Hepatocyte (in vitro differentiated cells): ENCODE measurements around the gene TRNT1. TPM values are rescaled to one million over a fixed set of nuclear protein-coding genes. Genes with fewer than 3 reads are reported as not detected.

Experiments used
- DNase-seq: peaks from one replicate; pipeline ENCODE4 v3.0.0-alpha.2; 2016; ENCODE audit warnings: low spot score
- H2AFZ ChIP-seq: fragments of 200-600 bp; sonication (generic); 2 replicates; pipeline ENCODE4 v1.6.0; 2016; ENCODE audit warnings: antibody characterized with exemption, mild to moderate bottlenecking
- H3K27ac ChIP-seq: fragments of 200-600 bp; sonication (generic); 2 replicates; pipeline ENCODE4 v1.5.1; 2016; ENCODE audit warnings: mild to moderate bottlenecking
- H3K27me3 ChIP-seq: fragments of 200-600 bp; sonication (generic); 2 replicates; pipeline ENCODE4 v1.6.1; 2016
- H3K36me3 ChIP-seq: fragments of 200-600 bp; sonication (generic); replicated peaks from 2 replicates; pipeline ENCODE4 v1.5.1; 2016; ENCODE audit warnings: low read depth; ENCODE audit not compliant: insufficient read depth
- H3K4me1 ChIP-seq: fragments of 200-600 bp; sonication (generic); 2 replicates; pipeline ENCODE4 v1.5.1; 2016; ENCODE audit warnings: mild to moderate bottlenecking, moderate library complexity; ENCODE audit not compliant: insufficient read depth
- H3K4me2 ChIP-seq: fragments of 200-600 bp; sonication (generic); 2 replicates; pipeline ENCODE4 v1.6.0; 2016
- H3K4me3 ChIP-seq: fragments of 200-600 bp; sonication (generic); 2 replicates; pipeline ENCODE4 v1.5.1; 2016; ENCODE audit warnings: mild to moderate bottlenecking
- H3K79me2 ChIP-seq: fragments of 200-600 bp; sonication (generic); 2 replicates; pipeline ENCODE4 v1.6.0; 2017; ENCODE audit warnings: mild to moderate bottlenecking
- H3K9me2 ChIP-seq: fragments of 200-600 bp; sonication (generic); replicated peaks from 2 replicates; pipeline ENCODE4 v1.6.0; 2017; ENCODE audit warnings: mild to moderate bottlenecking; ENCODE audit not compliant: insufficient read depth
- H3K9me3 ChIP-seq: fragments of 200-600 bp; sonication (generic); 2 replicates; pipeline ENCODE4 v1.5.1; 2016; ENCODE audit warnings: low read depth, mild to moderate bottlenecking
- H4K20me1 ChIP-seq: fragments of 200-600 bp; sonication (generic); 2 replicates; pipeline ENCODE4 v1.6.0; 2016; ENCODE audit warnings: mild to moderate bottlenecking; ENCODE audit not compliant: insufficient read depth, poor library complexity, severe bottlenecking
- CTCF ChIP-seq: fragments of 200-600 bp; sonication (generic); IDR thresholded peaks from 2 replicates; pipeline ENCODE4 v1.5.1; 2016; ENCODE audit warnings: antibody characterized with exemption, mild to moderate bottlenecking; ENCODE audit not compliant: poor library complexity
- EZH2 ChIP-seq: fragments of 200-600 bp; sonication (generic); IDR thresholded peaks from 2 replicates; pipeline ENCODE4 v1.6.1; 2016; ENCODE audit warnings: antibody characterized with exemption, mild to moderate bottlenecking, borderline replicate concordance
- EZH2phosphoT487 ChIP-seq: fragments of 200-600 bp; sonication (generic); IDR thresholded peaks from one replicate; pipeline ENCODE4 v1.6.1; 2018; ENCODE audit warnings: antibody characterized with exemption, mild to moderate bottlenecking, low read depth, moderate library complexity; ENCODE audit not compliant: unreplicated experiment, severe bottlenecking
- WGBS: methylation state at CpG from one replicate; pipeline ENCODE4 v1.1.6; 2016; ENCODE audit warnings: low lambda C conversion rate; ENCODE audit errors: missing lambda C conversion rate; 5-methylcytosine and 5-hydroxymethylcytosine counted together
- polyA plus RNA-seq: library from polyadenylated mRNA; unstranded; fragments of >200 nt; fragmentation: Nextera tagmentation; extraction: Ambion mirVana; gene quantifications from 2 replicates; pipeline ENCODE4 v1.2.1, GENCODE V29; 2016
- total RNA-seq: library from RNA; depleted of rRNA; stranded (reverse); fragments of >200 nt; gene quantifications from 2 replicates; pipeline ENCODE4 v1.2.3, GENCODE V29; 2014

Gene TRNT1
- total and polyA plus RNA-seq, 2 experiments from 2014 or later = 26.0 to 27.5 TPM

GRCh38 chr3:3110749-3111361 is 15.9 kb upstream of the TRNT1 start:
- no peak overlapping the region for H3K27ac ChIP-seq
- WGBS = 64% methylated on average over 7 of the region's 7 CpGs

GRCh38 chr3:3113042-3113709 is 13.6 kb upstream of the TRNT1 start:
- 66% methylated on average over 4 of the region's 4 CpGs for WGBS
- Histone ChIP-seq H4K20me1 (no peaks in the 10 kb centered on the region), H3K9me2 (no peaks in the 10 kb centered on the region), H3K36me3 (no peaks in the 10 kb centered on the region), H2AFZ (no peak overlapping the region), H3K4me1 (no peaks in the 10 kb centered on the region), H3K4me2 (no peak overlapping the region), H3K79me2 (no peaks in the 10 kb centered on the region), H3K27ac (no peak overlapping the region), H3K4me3 (no peak overlapping the region), H3K27me3 (no peaks in the 10 kb centered on the region), H3K9me3 (no peaks in the 10 kb centered on the region)
- TF ChIP-seq EZH2 = no peak
- TF ChIP-seq EZH2phosphoT487 = no peak
- TF ChIP-seq CTCF = no peak
- no peak for DNase-seq

More at GRCh38 chr3:3110749-3111361, 15.9 kb upstream of the TRNT1 start:
- TF ChIP-seq EZH2 (no peak), CTCF (no peak), EZH2phosphoT487 (no peak)
- Histone ChIP-seq H3K9me3 (no peaks in the 10 kb centered on the region), H2AFZ (peak overlapping the region; percentile 33), H3K9me2 (no peaks in the 10 kb centered on the region), H4K20me1 (no peaks in the 10 kb centered on the region), H3K79me2 (no peaks in the 10 kb centered on the region), H3K27me3 (no peaks in the 10 kb centered on the region), H3K4me2 (no peak overlapping the region), H3K4me1 (no peaks in the 10 kb centered on the region), H3K4me3 (no peak overlapping the region), H3K36me3 (no peaks in the 10 kb centered on the region)
- DNase-seq = no peak

- WGBS = 67% methylated on average over 2 of the region's 2 CpGs
- H3K9me3 ChIP-seq = no peaks in the 10 kb centered on the region
- H3K4me2 ChIP-seq = no peak overlapping the region
- no peaks in the 10 kb centered on the region for H3K27me3 ChIP-seq
- no peaks in the 10 kb centered on the region for H3K9me2 ChIP-seq
- H3K4me1 ChIP-seq = no peaks in the 10 kb centered on the region
- no peaks in the 10 kb centered on the region for H4K20me1 ChIP-seq
- H3K36me3 ChIP-seq = no peaks in the 10 kb centered on the region
- no peak overlapping the region for H3K4me3 ChIP-seq
- no peak overlapping the region for H3K27ac ChIP-seq
- H2AFZ ChIP-seq = no peak overlapping the region
- TF ChIP-seq EZH2 (no peak), CTCF (no peak), EZH2phosphoT487 (no peak)
- no peaks in the 10 kb centered on the region for H3K79me2 ChIP-seq
- DNase-seq = no peak
Measured at GRCh38 chr3:3117651-3118050, 9.1 kb upstream of the TRNT1 start.
